22Rv1 (cell line): ENCODE measurements around the gene TRMU.
A peak's percentile ranks its signal among the peaks of the same experiment; 100 is the strongest.

Experiments
- H3K27ac ChIP-seq: fragments of 450-650 bp; 2 replicates; pipeline ENCODE4 v1.5.1; 2017
- CTCF ChIP-seq: fragments of 450-650 bp; IDR thresholded peaks from 2 replicates; pipeline ENCODE4 v1.5.1; 2017; ENCODE audit warnings: mild to moderate bottlenecking
- ZFX ChIP-seq: fragments of 450-650 bp; IDR thresholded peaks from 2 replicates; pipeline ENCODE4 v1.6.1; 2017; ENCODE audit warnings: antibody characterized with exemption, borderline replicate concordance

TRMU gene

GRCh38 chr22:46354993-46355305 lies 19.4 kb downstream of the TRMU start:
- TF ChIP-seq CTCF (no peak), ZFX (no peak)
- H3K27ac ChIP-seq = no peak overlapping the region

- H3K27ac ChIP-seq = no peak overlapping the region
- TF ChIP-seq ZFX = no peak
- peak; percentile 84 for TF ChIP-seq CTCF
Observed at GRCh38 chr22:46355369-46355995, 20.0 kb downstream of the TRMU start.

- TF ChIP-seq CTCF = no peak
- no peak for TF ChIP-seq ZFX
- no peak overlapping the region for H3K27ac ChIP-seq
Observed at GRCh38 chr22:46355996-46356471, 20.5 kb downstream of the TRMU start.

GRCh38 chr22:46356496-46357480 lies 21.3 kb downstream of the TRMU start:
- no peak for TF ChIP-seq CTCF
- no peak for TF ChIP-seq ZFX
- no peak overlapping the region for H3K27ac ChIP-seq

- no peak overlapping the region for H3K27ac ChIP-seq
- TF ChIP-seq ZFX = no peak
- TF ChIP-seq CTCF = no peak
Observed at GRCh38 chr22:46357711-46358520, 22.4 kb downstream of the TRMU start.

- no peak overlapping the region for H3K27ac ChIP-seq
- TF ChIP-seq CTCF = no peak
- no peak for TF ChIP-seq ZFX
Observed at GRCh38 chr22:46358766-46359165, 23.3 kb downstream of the TRMU start.
